ENCODE data around the gene CLEC11A.

The CLEC11A gene

GRCh38 chr19:50705422-50706019 lies 17.6 kb upstream of the CLEC11A start:
- no peak for DNase-seq

GRCh38 chr19:50706387-50706786 lies 16.8 kb upstream of the CLEC11A start:
- no peak for DNase-seq

GRCh38 chr19:50708179-50708879 lies 14.8 kb upstream of the CLEC11A start:
- DNase-seq: no peak

GRCh38 chr19:50710094-50710493 lies 13.1 kb upstream of the CLEC11A start:
- no peak for DNase-seq

GRCh38 chr19:50710612-50711011 lies 12.6 kb upstream of the CLEC11A start:
- no peak for DNase-seq

GRCh38 chr19:50711196-50711595 lies 12.0 kb upstream of the CLEC11A start:
- no peak for DNase-seq

- no peak for DNase-seq
Measured at GRCh38 chr19:50711805-50712204, 11.4 kb upstream of the CLEC11A start.

- no peak for DNase-seq
Measured at GRCh38 chr19:50712833-50713232, 10.3 kb upstream of the CLEC11A start.

GRCh38 chr19:50713556-50714236 lies 9.5 kb upstream of the CLEC11A start:
- no peak for DNase-seq

GRCh38 chr19:50716178-50717025 lies 6.8 kb upstream of the CLEC11A start:
- no peak for DNase-seq

GRCh38 chr19:50717026-50717723 lies 6.0 kb upstream of the CLEC11A start:
- DNase-seq: no peak

GRCh38 chr19:50717891-50718254 lies 5.3 kb upstream of the CLEC11A start:
- no peak for DNase-seq

GRCh38 chr19:50718255-50719118 lies 4.7 kb upstream of the CLEC11A start:
- DNase-seq: no peak

- no peak for DNase-seq
Measured at GRCh38 chr19:50719119-50719435, 4.1 kb upstream of the CLEC11A start.

GRCh38 chr19:50719566-50719965 lies 3.6 kb upstream of the CLEC11A start, which contains the start of gene SHANK1:
Gene SHANK1, minus strand, starts transcription at chr19:50719802. Its CDS starts 2,883 bp downstream, at chr19:50716919.
- DNase-seq: no peak

- DNase-seq: no peak
Measured at GRCh38 chr19:50720181-50720920, 2.8 kb upstream of the CLEC11A start.

- DNase-seq: no peak
Measured at GRCh38 chr19:50720921-50721381, 2.2 kb upstream of the CLEC11A start.

- DNase-seq: no peak
Measured at GRCh38 chr19:50721441-50722137, 1.6 kb upstream of the CLEC11A start.

GRCh38 chr19:50722201-50723013 lies 757 bp upstream of the CLEC11A start:
- DNase-seq: no peak
